Sigmoid colon (tissue), 7 donors: ENCODE measurements around the gene ACTA2. TPM values are rescaled to one million over a fixed set of nuclear protein-coding genes. Genes with fewer than 3 reads are reported as not detected.

ENCODE experiments used
- DNase-seq: peaks from one replicate; pipeline ENCODE4 v3.0.0-alpha.2; 2019
- H3K27ac ChIP-seq, 4 donors: fragments of 200-600 bp; sonication (generic); one replicate each; pipeline ENCODE4 v1.5.1; 2016 to 2019; ENCODE audit warnings: mild to moderate bottlenecking in 1 of 4
- H3K27me3 ChIP-seq, 3 donors: fragments of 200-600 bp; sonication (generic); one replicate each; pipeline ENCODE4 v1.5.1; 2019; ENCODE audit warnings: mild to moderate bottlenecking in 1 of 3
- H3K36me3 ChIP-seq, 4 donors: fragments of 200-600 bp; sonication (generic); one replicate each; pipeline ENCODE4 v1.5.1; 2016 to 2019
- H3K4me1 ChIP-seq, 4 donors: fragments of 200-600 bp; sonication (generic); one replicate each; pipeline ENCODE4 v1.5.1; 2017 to 2019
- H3K4me3 ChIP-seq, 4 donors: fragments of 200-600 bp; sonication (generic); one replicate each; pipeline ENCODE4 v1.5.1; 2017 to 2019; ENCODE audit warnings: mild to moderate bottlenecking in 2 of 4, moderate library complexity in 1 of 4
- H3K9me3 ChIP-seq, 4 donors: fragments of 200-600 bp in 3 of 4; sonication (generic) in 3 of 4; one replicate each; pipeline versions ENCODE4 v1.5.1 to v1.6.1; 2013 to 2019
- EP300 ChIP-seq, 4 donors: sonication (generic); formaldehyde crosslinking; IDR thresholded peaks; one replicate each; pipeline ENCODE4 v1.6.1; 2017; ENCODE audit warnings: antibody characterized with exemption in 4 of 4
- POLR2A ChIP-seq, 2 donors: fragments of 450-650 bp; IDR thresholded peaks; one replicate each; pipeline ENCODE4 v1.6.1; 2016; ENCODE audit warnings: antibody characterized with exemption in 2 of 2, mild to moderate bottlenecking in 2 of 2, moderate library complexity in 2 of 2
- POLR2AphosphoS5 ChIP-seq, 4 donors: sonication (generic); formaldehyde crosslinking; IDR thresholded peaks; one replicate each; pipeline ENCODE4 v1.6.1; 2017; ENCODE audit warnings: antibody characterized with exemption in 4 of 4
- WGBS, 2 donors: extraction: QIAGEN DNeasy Blood & Tissue Kit; methylation state at CpG; one replicate each; pipeline ENCODE4 v1.1.7; 2013; 5-methylcytosine and 5-hydroxymethylcytosine counted together
- intact Hi-C: fragments of 100-400 bp; cut with DNase I; formaldehyde crosslinking; loops from one replicate; pipeline ENCODE4 v1.15.1; 2023
- polyA plus RNA-seq, 3 donors: library from polyadenylated mRNA; stranded (reverse); fragments of 200-250 nt; gene quantifications; one replicate each; pipeline ENCODE4 v1.2.3, GENCODE V29; 2013
- total RNA-seq, 4 donors: library from RNA; depleted of rRNA; stranded (reverse); fragments of >200 nt; gene quantifications; one replicate each; pipeline ENCODE4 v1.1.0, GENCODE V29; 2016
- TF ChIP-seq, protein P1 (sequence below), 4 experiments: fragments of 450-650 bp in 3 of 4; fragments of 200-600 bp in 1 of 4; IDR thresholded peaks; one replicate each; pipeline ENCODE4 v1.5.1; 2016 to 2019; ENCODE audit warnings: antibody characterized with exemption in 4 of 4, mild to moderate bottlenecking in 3 of 4, moderate library complexity in 2 of 4
- donor health status: healthy with polysubstance abuse.
- donor health status: Bipolar disorder and iron deficiency.
- donor health status: healthy.

ACTA2 gene
- total and polyA plus RNA-seq, 7 donors: 43.7 to 5,444 (median 2,072) TPM

DNA sequence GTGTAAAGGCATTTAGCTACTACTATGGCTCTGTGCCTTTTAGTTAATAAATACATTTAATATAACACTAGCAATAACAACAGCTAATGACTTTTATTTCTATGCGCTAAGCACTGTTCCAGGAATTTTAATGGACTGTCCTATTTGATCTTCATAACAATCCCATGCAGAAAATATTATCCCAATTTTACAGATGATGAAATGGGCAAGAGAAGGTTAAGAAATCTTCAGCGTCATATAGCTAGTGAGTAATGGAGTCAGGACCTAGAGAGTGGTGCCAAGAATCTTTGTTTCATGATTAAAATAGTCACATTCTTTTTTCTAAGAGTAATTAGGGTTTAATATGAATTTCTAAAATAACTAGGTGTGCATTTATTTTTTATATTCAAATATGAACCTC, 32.4 kb downstream of the ACTA2 start:
- H3K27ac ChIP-seq: peak overlapping the region in 1 of 4 donors; percentile 7
- TF ChIP-seq, protein P1, sequence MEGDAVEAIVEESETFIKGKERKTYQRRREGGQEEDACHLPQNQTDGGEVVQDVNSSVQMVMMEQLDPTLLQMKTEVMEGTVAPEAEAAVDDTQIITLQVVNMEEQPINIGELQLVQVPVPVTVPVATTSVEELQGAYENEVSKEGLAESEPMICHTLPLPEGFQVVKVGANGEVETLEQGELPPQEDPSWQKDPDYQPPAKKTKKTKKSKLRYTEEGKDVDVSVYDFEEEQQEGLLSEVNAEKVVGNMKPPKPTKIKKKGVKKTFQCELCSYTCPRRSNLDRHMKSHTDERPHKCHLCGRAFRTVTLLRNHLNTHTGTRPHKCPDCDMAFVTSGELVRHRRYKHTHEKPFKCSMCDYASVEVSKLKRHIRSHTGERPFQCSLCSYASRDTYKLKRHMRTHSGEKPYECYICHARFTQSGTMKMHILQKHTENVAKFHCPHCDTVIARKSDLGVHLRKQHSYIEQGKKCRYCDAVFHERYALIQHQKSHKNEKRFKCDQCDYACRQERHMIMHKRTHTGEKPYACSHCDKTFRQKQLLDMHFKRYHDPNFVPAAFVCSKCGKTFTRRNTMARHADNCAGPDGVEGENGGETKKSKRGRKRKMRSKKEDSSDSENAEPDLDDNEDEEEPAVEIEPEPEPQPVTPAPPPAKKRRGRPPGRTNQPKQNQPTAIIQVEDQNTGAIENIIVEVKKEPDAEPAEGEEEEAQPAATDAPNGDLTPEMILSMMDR (IDR thresholded peaks at IDR 0.05): no peak
- TF ChIP-seq POLR2A (IDR thresholded peaks at IDR 0.05) (no peak), POLR2AphosphoS5 (IDR thresholded peaks at IDR 0.05) (no peak), EP300 (IDR thresholded peaks at IDR 0.05) (no peak)
- 49% methylated on average over 2 of the region's 2 CpGs for WGBS, 2 donors
- H3K27me3 ChIP-seq: no peaks in the 10 kb centered on the region
- no peaks in the 10 kb centered on the region for H3K9me3 ChIP-seq
- H3K4me1 ChIP-seq: peaks cover 0 to 13% (median 0%) of the 10 kb centered on the region in 4 donors
- DNase-seq: no peak
- H3K36me3 ChIP-seq: no peaks in the 10 kb centered on the region
- H3K4me3 ChIP-seq: no peak overlapping the region
- intact Hi-C loops: no loop called here

DNA sequence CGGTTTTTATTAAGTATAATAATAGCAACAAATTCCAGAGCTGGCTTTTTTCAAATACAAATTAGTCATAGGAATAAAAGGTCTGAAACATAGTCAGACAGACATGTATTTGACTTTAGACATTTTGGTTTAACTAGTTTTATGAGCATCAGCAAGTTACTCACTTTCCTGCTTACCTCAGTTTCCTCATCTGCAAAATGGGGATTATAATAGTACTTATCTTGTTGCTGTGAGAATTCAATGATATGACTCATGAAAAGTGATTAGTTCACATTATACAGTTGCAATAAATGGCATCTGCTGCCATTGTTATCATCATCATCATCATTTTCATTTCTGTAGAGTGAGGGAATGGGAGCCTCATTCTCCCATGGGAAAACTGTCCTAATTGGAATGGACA, 33.5 kb downstream of the ACTA2 start:
- 84 to 92% methylated on average over 1 of the region's 1 CpG for WGBS, 2 donors
- TF ChIP-seq POLR2AphosphoS5 (IDR thresholded peaks at IDR 0.05) (no peak), EP300 (IDR thresholded peaks at IDR 0.05) (no peak), POLR2A (IDR thresholded peaks at IDR 0.05) (no peak)
- TF ChIP-seq, protein P1 (IDR thresholded peaks at IDR 0.05): no peak

DNA sequence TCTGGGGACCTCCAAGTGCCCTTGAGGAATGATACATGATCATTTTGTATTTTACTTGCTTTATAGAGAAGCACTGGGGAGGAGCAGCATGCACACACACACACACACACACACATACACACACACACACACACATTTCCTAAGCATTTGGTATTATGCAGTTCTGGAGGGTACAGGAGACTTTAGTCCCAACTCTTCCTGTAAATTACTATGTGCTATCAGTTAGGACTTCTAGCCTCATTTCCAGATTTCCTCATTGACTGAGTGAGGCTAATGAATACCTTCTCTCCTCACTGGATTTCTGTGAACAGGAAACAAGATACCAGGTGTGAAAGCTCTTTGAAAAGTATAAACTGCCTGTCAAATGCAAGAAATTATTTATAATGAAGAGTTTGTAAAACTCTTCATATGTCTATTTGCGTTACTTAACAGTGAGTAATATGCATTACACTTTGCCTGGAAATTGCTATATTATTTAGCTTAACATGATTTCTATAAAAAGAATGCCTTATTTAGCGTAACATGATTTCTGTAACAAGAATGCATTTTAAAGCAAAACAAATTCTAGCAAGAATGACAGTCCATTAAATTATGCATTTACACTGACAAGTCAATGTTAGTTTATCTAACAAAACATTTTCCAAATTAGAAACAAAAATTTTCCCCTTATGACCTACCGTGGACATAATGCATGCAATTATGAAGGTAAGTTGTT, 34.2 kb downstream of the ACTA2 start:
- Histone ChIP-seq H3K4me1 (peaks cover 0 to 18% (median 0%) of the 10 kb centered on the region in 4 donors), H3K27me3 (no peaks in the 10 kb centered on the region), H3K36me3 (no peaks in the 10 kb centered on the region), H3K4me3 (no peak overlapping the region), H3K27ac (no peak overlapping the region), H3K9me3 (no peaks in the 10 kb centered on the region)
- intact Hi-C loops: no loop called here
- TF ChIP-seq POLR2AphosphoS5 (IDR thresholded peaks at IDR 0.05) (no peak), EP300 (IDR thresholded peaks at IDR 0.05) (no peak), POLR2A (IDR thresholded peaks at IDR 0.05) (no peak)
- TF ChIP-seq, protein P1 (IDR thresholded peaks at IDR 0.05): no peak
- no peak for DNase-seq
- 97 to 98% methylated on average over 3 of the region's 3 CpGs for WGBS, 2 donors

More for the DNA sequence above, 33.5 kb downstream of the ACTA2 start:
- Histone ChIP-seq H3K4me1 (peaks cover 0 to 14% (median 0%) of the 10 kb centered on the region in 4 donors), H3K4me3 (no peak overlapping the region), H3K27ac (no peak overlapping the region), H3K36me3 (no peaks in the 10 kb centered on the region), H3K9me3 (no peaks in the 10 kb centered on the region), H3K27me3 (no peaks in the 10 kb centered on the region)
- no peak for DNase-seq
- intact Hi-C loops: no loop called here

DNA sequence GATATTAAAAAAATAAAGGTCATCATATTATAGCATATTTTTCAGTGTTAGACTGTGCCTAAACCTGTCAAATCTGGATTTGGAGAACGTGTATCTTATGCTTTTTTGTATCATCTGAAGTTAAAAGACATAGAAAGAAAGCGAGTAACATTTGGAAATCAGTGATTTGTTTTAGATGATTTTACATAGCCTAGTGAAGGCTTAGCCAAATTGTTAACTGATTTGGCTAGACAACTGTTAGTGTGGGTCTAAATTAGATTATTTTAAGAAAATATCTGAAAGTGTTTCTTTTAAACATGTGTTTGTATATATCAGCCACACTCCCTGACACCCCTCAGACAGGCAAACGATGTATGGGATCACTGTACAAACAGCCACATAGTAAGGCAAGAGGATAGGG, 35.6 kb downstream of the ACTA2 start:
- no peak for DNase-seq
- intact Hi-C loops: no loop called here
- H3K4me1 ChIP-seq: peaks cover 0 to 18% (median 0%) of the 10 kb centered on the region in 4 donors
- TF ChIP-seq, protein P1 (IDR thresholded peaks at IDR 0.05): no peak
- TF ChIP-seq POLR2A (IDR thresholded peaks at IDR 0.05): no peak
- H3K27ac ChIP-seq: no peak overlapping the region
- no peaks in the 10 kb centered on the region for H3K27me3 ChIP-seq
- no peak overlapping the region for H3K4me3 ChIP-seq
- no peaks in the 10 kb centered on the region for H3K9me3 ChIP-seq
- H3K36me3 ChIP-seq: no peaks in the 10 kb centered on the region
- WGBS, 2 donors: 92 to 93% methylated on average over 3 of the region's 3 CpGs

GRCh38 chr10:88916231-88916630, 36.3 kb downstream of the ACTA2 start:
- no peaks in the 10 kb centered on the region for H3K9me3 ChIP-seq
- H3K27ac ChIP-seq: no peak overlapping the region
- no peak for TF ChIP-seq POLR2A (IDR thresholded peaks at IDR 0.05)
- TF ChIP-seq, protein P1 (IDR thresholded peaks at IDR 0.05): no peak
- TF ChIP-seq EP300 (IDR thresholded peaks at IDR 0.05): no peak
- TF ChIP-seq POLR2AphosphoS5 (IDR thresholded peaks at IDR 0.05): no peak
- H3K27me3 ChIP-seq: no peaks in the 10 kb centered on the region
- no peak overlapping the region for H3K4me3 ChIP-seq
- H3K4me1 ChIP-seq: peaks cover 0 to 17% (median 0%) of the 10 kb centered on the region in 4 donors
- DNase-seq: no peak
- intact Hi-C loops: no loop called here
- H3K36me3 ChIP-seq: no peaks in the 10 kb centered on the region
